HG03108 (cell line): ENCODE results near the gene AFAP1.

ENCODE experiments used
- ATAC-seq: cut with Tn5 transposase; IDR thresholded peaks from one replicate; pipeline ENCODE4 v1.9.1; 2021; ENCODE audit warnings: moderate library complexity; ENCODE audit not compliant: unreplicated experiment

AFAP1 gene

DNA sequence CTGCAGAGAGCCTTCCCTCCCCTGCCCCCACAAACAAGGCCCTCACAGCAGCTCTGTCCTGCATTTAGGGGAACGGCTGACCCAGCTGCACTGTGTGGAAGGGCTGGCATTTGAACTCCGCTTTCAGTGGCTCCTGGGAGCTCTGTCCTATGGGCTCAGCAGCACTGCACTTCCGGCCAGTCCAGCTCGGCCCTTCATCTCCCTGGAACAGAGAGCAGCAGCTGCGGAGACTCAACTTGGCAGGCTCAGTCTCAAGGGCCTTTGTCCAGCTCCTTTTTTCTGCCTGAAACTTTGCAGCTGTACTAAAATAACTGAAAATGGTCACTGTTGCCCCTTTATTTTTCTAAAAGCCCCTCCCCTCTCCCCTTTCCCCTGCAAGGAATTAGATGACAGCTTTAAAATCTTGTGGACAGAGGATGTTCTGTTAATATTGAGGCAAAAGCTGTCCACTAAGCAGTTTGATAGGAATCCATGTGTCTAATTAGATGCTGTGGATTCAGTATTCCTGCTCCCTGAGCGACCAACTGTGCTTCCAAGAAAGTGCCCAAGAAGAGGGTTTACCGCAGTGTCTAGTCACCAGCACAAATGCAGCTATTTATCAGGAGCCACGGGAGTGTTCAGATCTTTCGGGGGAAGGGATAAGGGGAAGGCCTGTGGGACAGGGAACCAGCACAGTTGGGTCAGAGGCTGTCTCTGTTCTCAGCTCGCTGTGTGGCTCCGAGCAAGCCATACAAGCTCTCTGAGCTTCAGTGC, 133.1 kb downstream of the AFAP1 start:
- ATAC-seq = no peak

GRCh38 chr4:7805533-7806337, 133.9 kb downstream of the AFAP1 start:
- no peak for ATAC-seq

DNA sequence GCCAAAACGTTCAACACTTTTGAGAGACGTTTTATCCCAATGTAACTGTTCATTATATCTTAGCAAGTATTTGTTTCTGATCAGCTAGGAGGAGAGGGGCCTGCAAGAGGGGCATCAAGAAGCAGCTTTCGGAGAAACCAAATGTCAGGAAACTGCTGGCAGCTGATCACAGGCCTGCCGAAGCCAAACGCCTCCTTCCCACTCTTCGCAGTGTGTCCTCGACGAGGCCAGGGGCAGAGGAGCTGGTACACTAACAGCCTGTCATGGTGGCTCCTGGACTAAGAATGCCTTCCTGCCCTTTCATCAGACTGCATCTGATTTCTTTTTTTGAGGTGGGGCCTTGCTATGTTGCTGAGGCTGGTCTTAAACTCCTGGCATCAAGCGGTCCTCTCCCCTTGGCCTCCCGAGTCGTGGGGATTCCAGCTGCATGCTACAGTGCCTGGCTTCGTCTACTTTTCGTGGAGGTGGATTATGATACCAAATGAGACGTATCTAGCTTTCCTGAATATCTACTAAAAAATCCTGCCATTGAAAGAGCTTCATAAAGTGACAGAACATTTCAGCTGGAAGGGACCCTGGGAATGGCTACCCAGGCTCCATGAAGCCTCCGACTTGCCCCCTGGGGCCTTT, 134.8 kb downstream of the AFAP1 start:
- no peak for ATAC-seq

- no peak for ATAC-seq
Observed at GRCh38 chr4:7803992-7804755, 135.5 kb downstream of the AFAP1 start.

DNA sequence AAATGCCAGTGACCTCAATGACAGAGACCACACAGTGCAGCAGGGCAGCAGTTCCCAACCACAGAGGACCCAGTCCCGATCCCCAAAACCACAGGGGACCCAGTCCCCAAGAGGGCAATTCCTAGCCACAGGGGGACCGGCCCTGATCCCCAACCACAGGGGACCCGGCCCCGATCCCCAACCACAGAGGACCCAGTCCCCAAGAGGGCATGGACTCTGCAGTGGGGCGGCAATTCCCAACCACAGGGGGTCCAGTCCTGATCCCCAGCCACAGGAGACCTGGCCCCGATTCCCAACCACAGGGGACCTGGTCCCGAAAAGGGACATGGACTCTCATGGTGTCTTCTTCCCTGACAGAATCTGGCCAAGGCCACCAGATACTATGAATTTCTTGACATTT, 136.3 kb downstream of the AFAP1 start:
- no peak for ATAC-seq

GRCh38 chr4:7802093-7802726, 137.5 kb downstream of the AFAP1 start:
- peak; percentile 82 for ATAC-seq

DNA sequence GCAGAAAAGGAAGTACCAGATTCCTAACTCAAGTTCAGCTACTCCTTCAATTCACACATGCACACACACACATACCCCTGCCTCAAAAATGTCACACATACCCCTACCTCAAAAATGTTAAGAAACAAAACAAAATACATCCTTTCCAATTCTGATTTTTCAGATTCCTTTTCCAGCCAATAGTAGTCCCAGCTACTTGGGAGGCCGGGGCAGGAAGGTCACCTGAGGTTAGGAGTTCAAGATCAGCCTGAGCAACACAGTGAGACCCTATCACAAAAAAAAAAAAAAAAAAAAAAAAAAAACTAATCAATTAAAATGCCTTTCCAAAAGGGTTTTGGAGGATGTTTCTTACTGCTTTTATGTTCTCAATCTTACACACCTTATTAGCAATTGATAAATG, 138.0 kb downstream of the AFAP1 start:
- no peak for ATAC-seq

- ATAC-seq = no peak
Observed at GRCh38 chr4:7801001-7801400, 138.7 kb downstream of the AFAP1 start.

- ATAC-seq = no peak
Observed at GRCh38 chr4:7800410-7800809, 139.3 kb downstream of the AFAP1 start.

GRCh38 chr4:7799736-7800135, 139.9 kb downstream of the AFAP1 start:
- no peak for ATAC-seq

GRCh38 chr4:7799306-7799705, 140.4 kb downstream of the AFAP1 start:
- ATAC-seq = no peak

DNA sequence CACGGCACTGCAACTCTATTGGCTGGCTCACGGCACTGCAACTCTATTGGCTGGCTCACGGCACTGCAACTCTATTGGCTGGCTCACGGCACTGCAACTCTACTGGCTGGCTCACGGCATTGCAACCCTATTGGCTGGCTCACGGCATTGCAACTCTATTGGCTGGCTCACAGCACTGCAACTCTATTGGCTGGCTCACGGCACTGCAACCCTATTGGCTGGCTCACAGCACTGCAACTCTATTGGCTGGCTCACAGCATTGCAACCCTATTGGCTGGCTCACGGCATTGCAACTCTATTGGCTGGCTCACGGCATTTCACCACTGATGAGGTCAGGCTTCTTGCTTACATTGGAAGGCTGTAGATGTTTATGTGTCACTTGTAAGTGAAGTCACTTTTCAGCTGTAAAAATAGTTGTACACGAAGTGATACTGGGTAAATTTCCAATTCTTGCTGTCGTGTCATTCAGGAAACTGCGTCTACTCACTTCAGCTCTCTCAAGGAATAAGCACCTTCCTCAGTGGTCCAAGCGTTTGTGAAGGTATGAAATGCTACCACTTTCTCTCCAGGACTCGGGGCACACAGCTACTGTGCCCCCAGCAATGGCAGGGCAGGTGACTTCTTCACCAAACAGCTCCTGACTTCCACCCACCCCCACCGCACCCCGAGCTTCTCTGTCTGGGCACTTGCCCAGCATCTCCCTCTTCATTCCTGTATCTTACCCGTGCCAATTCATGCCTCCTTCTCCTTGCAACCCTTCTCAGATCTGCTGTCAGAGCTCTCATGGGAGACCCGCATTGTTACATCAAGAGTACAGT, 141.3 kb downstream of the AFAP1 start:
- no peak for ATAC-seq

DNA sequence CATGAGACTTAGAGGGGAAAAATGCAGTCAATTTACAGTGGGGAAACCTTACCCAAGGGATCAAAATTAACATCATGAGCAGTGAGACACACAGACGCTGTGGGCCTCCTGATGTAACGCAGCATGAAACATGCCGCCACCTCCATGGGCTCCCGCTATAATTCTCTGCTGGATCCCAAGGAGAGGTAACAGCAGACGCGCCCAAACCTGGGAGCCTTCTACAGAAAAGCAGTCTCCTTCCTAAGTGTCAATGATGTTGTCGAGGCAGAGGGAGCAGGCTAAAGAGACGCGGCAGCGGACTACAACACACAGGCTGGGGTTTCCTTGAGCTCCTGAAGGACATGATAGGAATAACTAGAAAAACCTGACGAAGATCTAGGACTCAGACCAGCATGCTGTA, 142.3 kb downstream of the AFAP1 start:
- ATAC-seq = no peak

- ATAC-seq = no peak
Observed at GRCh38 chr4:7795983-7796382, 143.7 kb downstream of the AFAP1 start.

DNA sequence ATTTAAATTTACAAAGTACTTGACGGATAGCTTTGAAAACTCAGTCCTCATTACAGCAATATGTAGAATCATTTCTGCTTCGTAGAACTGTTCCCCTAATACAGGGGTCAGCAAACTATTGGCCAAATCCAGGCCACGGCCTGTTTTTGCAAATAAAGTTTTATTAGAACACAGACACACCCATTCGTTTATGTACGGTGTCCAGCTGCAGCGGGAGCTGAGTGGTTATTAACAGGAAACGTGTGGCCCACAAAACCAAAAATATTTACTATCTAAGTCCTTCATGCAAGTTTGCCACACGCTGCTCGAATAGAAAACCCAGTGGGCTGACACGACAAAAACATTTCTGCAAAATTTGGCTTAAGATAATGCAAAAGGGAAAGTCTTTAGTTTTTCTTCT, 146.5 kb downstream of the AFAP1 start:
- ATAC-seq = no peak

DNA sequence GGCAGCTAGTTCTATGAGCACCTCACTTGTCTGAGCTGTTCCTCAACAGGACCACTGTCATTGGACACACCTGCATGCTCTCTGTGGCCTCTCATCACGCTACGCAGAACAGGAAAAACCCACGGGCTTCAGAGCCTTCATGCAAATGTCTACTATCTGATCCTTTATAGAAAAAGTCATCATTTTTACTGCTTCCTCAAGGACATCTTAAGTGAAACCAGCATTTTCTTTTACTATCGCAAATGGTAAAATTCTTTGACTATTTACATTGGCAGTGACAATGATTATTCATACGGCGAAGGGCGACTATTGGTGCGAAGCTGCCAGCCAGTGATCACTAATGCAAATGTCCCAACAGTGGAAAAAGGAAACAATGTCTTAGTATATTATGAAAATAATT, 147.0 kb downstream of the AFAP1 start:
- ATAC-seq = peak; percentile 56

DNA sequence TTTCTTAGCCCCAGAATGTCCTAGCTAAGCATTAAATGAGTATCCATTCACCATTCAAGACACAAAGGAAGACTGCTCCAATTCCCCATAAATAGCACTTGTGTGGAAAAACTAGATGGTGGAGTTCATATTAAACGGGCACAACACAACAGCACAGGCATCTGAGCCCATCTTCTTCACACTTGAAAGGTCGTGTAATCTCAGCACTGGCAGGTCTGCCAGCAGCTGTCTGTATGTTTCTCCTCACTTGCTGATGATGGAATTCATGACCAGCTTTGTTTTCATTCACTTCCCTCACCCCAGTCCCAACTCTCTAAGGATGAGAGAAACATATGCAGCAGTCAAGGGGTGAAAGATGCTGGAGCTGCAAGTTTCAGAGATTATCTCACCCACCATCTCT, 148.7 kb downstream of the AFAP1 start:
- no peak for ATAC-seq

DNA sequence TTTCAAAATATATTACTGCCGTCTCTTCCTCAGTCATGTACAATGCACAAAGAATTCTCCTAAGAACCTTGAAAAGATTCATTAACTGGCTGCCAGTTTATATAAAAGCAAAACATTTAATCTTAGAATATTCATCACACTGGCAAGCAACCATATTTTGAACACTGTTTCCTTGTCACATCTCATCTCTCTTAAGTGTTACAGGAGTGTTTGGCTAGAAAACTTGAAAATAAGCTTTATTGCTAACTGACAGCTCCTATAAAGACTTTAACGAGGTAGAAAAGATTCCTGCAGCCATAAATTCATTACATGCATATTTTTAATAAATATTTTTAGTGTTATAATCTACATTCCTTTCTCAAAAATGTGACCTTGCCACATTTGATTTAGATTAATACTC, 149.6 kb downstream of the AFAP1 start:
- ATAC-seq = no peak

GRCh38 chr4:7788694-7789425, 150.8 kb downstream of the AFAP1 start:
- no peak for ATAC-seq
